Measurements from ENCODE around the gene SOX15.

The SOX15 gene

GRCh38 chr17:7572338-7572587 is 17.6 kb downstream of the SOX15 start (continued):
- no peak for TF ChIP-seq ZNF518A (tag by site-specific recombination; conservative IDR thresholded peaks at IDR 0.05; ENCODE audit: low read depth)
- TF ChIP-seq ZNF148 (tag by site-specific recombination; IDR thresholded peaks at IDR 0.05; ENCODE audit: borderline replicate concordance): no peak
- TF ChIP-seq ZNF488 (tag by site-specific recombination; IDR thresholded peaks at IDR 0.05): no peak
- TF ChIP-seq ZNF596 (tag by site-specific recombination; IDR thresholded peaks at IDR 0.05): no peak
- TF ChIP-seq ZNF37A (tag by site-specific recombination; IDR thresholded peaks at IDR 0.05): no peak
- TF ChIP-seq KLF1 (tag by site-specific recombination; IDR thresholded peaks at IDR 0.05): no peak
- no peak for TF ChIP-seq ZNF391 (tag by site-specific recombination; IDR thresholded peaks at IDR 0.05; ENCODE audit: borderline replicate concordance, low read depth)
- TF ChIP-seq ZXDB (tag by site-specific recombination; IDR thresholded peaks at IDR 0.05): no peak
- TF ChIP-seq ZNF366 (tag by site-specific recombination; conservative IDR thresholded peaks at IDR 0.05): no peak
- no peak for TF ChIP-seq ZSCAN23 (tag by site-specific recombination; IDR thresholded peaks at IDR 0.05)
- no peak for TF ChIP-seq ZNF362 (tag by site-specific recombination; IDR thresholded peaks at IDR 0.05)
- no peak for TF ChIP-seq MEIS1 (CRISPR knock-in tag; IDR thresholded peaks at IDR 0.05; ENCODE audit: borderline replicate concordance)
- TF ChIP-seq ZBTB6 (tag by site-specific recombination; IDR thresholded peaks at IDR 0.05): no peak
- no peak for TF ChIP-seq ZFP3 (tag by site-specific recombination; IDR thresholded peaks at IDR 0.05; ENCODE audit: low read depth)
- TF ChIP-seq KLF10 (tag by site-specific recombination; IDR thresholded peaks at IDR 0.05): peak; percentile 56; the same call in 1 of the 2 replicates
- no peak for TF ChIP-seq ZFP37 (tag by site-specific recombination; IDR thresholded peaks at IDR 0.05)
- peak; percentile 38; the same call in 1 of the 2 replicates for TF ChIP-seq ZFHX2 (tag by site-specific recombination; conservative IDR thresholded peaks at IDR 0.05)
- no peak; the same call in 1 of the 2 replicates for TF ChIP-seq PRDM4 (tag by site-specific recombination; IDR thresholded peaks at IDR 0.05)
- no peak for TF ChIP-seq SALL2 (tag by site-specific recombination; IDR thresholded peaks at IDR 0.05; ENCODE audit: borderline replicate concordance)
- no peak for TF ChIP-seq ZNF16 (tag by site-specific recombination; IDR thresholded peaks at IDR 0.05; ENCODE audit: low read depth)
- no peak for TF ChIP-seq GLI4 (tag by site-specific recombination; IDR thresholded peaks at IDR 0.05)
- peak; percentile 87 for TF ChIP-seq OSR2 (tag by site-specific recombination; IDR thresholded peaks at IDR 0.05)
- TF ChIP-seq ZNF133 (tag by site-specific recombination; IDR thresholded peaks at IDR 0.05): no peak
- peak; percentile 83; the same call in 1 of the 2 replicates for TF ChIP-seq PRDM10 (tag by site-specific recombination; IDR thresholded peaks at IDR 0.05)
